Esophagus squamous epithelium (tissue), 5 donors: ENCODE measurements around the gene FBXL7. TPM values are rescaled to one million over a fixed set of nuclear protein-coding genes. Genes with fewer than 3 reads are reported as not detected.

Source experiments
- DNase-seq: peaks from one replicate; lab custom pipeline; 2025; lab: John Stamatoyannopoulos, UW
- H3K27ac ChIP-seq, 4 donors: fragments of 200-600 bp; sonication (generic); one replicate each; pipeline ENCODE4 v1.5.1; 2016 to 2019; ENCODE audit warnings: mild to moderate bottlenecking in 1 of 4
- H3K27me3 ChIP-seq, 4 donors: fragments of 200-600 bp; sonication (generic); 1 replicate in 3 of 4; 2 replicates in 1 of 4; pipeline versions ENCODE4 v1.5.1 to v1.6.0; 2017 to 2021; ENCODE audit warnings: antibody characterized with exemption in 1 of 4
- H3K36me3 ChIP-seq, 3 donors: fragments of 200-600 bp; sonication (generic); one replicate each; pipeline ENCODE4 v1.5.1; 2016 to 2019
- H3K4me1 ChIP-seq, 3 donors: fragments of 200-600 bp; sonication (generic); one replicate each; pipeline ENCODE4 v1.5.1; 2017 to 2019
- H3K4me3 ChIP-seq, 4 donors: fragments of 200-600 bp; sonication (generic); 1 replicate in 3 of 4; 2 replicates in 1 of 4; pipeline ENCODE4 v1.5.1; 2016 to 2019; ENCODE audit warnings: mild to moderate bottlenecking in 2 of 4, moderate library complexity in 1 of 4
- H3K9me3 ChIP-seq, 3 donors: fragments of 200-600 bp; sonication (generic); one replicate each; pipeline ENCODE4 v1.5.1; 2016 to 2019
- POLR2A ChIP-seq, 4 donors: fragments of 450-650 bp; IDR thresholded peaks; one replicate each; pipeline ENCODE4 v1.6.1; 2017; ENCODE audit warnings: antibody characterized with exemption in 4 of 4, mild to moderate bottlenecking in 4 of 4, moderate library complexity in 3 of 4
- WGBS, 2 donors: methylation state at CpG; one replicate each; pipeline ENCODE4 v1.1.5; 2018; 5-methylcytosine and 5-hydroxymethylcytosine counted together
- intact Hi-C: fragments of 100-400 bp; cut with DNase I; formaldehyde crosslinking; loops from one replicate; pipeline ENCODE4 v1.15.0; 2022
- total RNA-seq, 4 donors: library from RNA; depleted of rRNA; stranded (reverse); fragments of >200 nt; gene quantifications; one replicate each; pipeline ENCODE4 v1.1.0, GENCODE V29; 2016
- TF ChIP-seq, protein P1 (sequence below), 6 experiments: fragments of 450-650 bp in 4 of 6; fragments of 200-600 bp in 2 of 6; sonication (generic) in 2 of 6; IDR thresholded peaks; one replicate each; pipeline ENCODE4 v1.5.1; 2016 to 2019; ENCODE audit warnings: antibody characterized with exemption in 6 of 6, mild to moderate bottlenecking in 4 of 6, moderate library complexity in 4 of 6
- donor health status: DM: yes; HTN: yes; CAD: no.

The FBXL7 gene
- total RNA-seq, 4 donors from 2014 or later: 0.68 to 15.1 (median 2.8) TPM

DNA sequence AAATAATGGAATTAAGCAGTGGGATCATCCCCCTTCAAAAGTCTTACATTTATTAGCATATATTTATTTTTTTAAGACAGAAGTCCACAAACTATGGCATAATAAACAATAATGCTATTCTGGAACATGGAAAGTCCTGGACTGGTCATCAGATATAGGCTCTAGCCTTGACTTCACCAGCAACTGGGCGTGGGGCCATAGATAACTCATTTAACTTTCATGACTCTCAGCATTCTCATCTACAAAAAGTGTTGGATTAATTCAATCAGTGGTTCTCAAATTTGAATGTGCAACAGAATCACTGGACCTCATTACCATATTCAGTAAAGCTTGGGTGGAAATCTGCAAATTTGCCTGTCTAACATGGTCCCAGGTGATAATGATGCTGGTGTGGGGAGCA, 253.8 kb downstream of the FBXL7 start:
- no peaks in the 10 kb centered on the region for H3K9me3 ChIP-seq

DNA sequence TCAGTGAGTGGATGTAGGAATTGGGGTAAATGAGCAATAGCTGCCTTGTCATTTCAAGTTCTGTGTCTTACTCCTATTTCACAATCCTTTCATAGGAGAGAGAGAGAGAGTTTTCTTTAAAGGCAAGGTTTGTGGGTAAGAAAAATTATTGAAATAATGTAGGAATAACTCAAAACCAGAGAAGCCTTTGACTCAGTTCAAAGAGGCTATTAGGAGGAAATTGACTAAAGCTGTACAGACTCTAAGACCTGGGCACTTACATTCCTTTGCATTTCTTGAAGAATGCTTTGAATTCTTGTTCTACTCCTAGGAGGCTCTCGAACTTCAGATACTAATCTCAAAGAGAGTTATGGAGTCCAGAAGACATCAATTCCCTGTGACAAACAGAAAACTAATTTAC, 257.1 kb downstream of the FBXL7 start:
- Histone ChIP-seq H3K36me3 (no peaks in the 10 kb centered on the region), H3K9me3 (no peaks in the 10 kb centered on the region), H3K4me1 (no peaks in the 10 kb centered on the region), H3K27ac (no peak overlapping the region), H3K4me3 (no peak overlapping the region), H3K27me3 (no peaks in the 10 kb centered on the region)
- no peak for DNase-seq
- 61 to 69% methylated on average over 1 of the region's 1 CpG for WGBS, 2 donors
- TF ChIP-seq, protein P1, sequence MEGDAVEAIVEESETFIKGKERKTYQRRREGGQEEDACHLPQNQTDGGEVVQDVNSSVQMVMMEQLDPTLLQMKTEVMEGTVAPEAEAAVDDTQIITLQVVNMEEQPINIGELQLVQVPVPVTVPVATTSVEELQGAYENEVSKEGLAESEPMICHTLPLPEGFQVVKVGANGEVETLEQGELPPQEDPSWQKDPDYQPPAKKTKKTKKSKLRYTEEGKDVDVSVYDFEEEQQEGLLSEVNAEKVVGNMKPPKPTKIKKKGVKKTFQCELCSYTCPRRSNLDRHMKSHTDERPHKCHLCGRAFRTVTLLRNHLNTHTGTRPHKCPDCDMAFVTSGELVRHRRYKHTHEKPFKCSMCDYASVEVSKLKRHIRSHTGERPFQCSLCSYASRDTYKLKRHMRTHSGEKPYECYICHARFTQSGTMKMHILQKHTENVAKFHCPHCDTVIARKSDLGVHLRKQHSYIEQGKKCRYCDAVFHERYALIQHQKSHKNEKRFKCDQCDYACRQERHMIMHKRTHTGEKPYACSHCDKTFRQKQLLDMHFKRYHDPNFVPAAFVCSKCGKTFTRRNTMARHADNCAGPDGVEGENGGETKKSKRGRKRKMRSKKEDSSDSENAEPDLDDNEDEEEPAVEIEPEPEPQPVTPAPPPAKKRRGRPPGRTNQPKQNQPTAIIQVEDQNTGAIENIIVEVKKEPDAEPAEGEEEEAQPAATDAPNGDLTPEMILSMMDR (IDR thresholded peaks at IDR 0.05): no peak
- no peak for TF ChIP-seq POLR2A (IDR thresholded peaks at IDR 0.05)
- intact Hi-C loops: no loop called here

More for the DNA sequence above, 253.8 kb downstream of the FBXL7 start:
- TF ChIP-seq, protein P1 (IDR thresholded peaks at IDR 0.05): no peak
- no peak for TF ChIP-seq POLR2A (IDR thresholded peaks at IDR 0.05)
- H3K4me1 ChIP-seq: no peaks in the 10 kb centered on the region
- intact Hi-C loops: no loop called here
- no peak overlapping the region for H3K27ac ChIP-seq
- no peak overlapping the region for H3K4me3 ChIP-seq
- no peaks in the 10 kb centered on the region for H3K36me3 ChIP-seq
- H3K27me3 ChIP-seq: no peaks in the 10 kb centered on the region
- 67 to 92% methylated on average over 1 of the region's 1 CpG for WGBS, 2 donors
- DNase-seq: no peak

DNA sequence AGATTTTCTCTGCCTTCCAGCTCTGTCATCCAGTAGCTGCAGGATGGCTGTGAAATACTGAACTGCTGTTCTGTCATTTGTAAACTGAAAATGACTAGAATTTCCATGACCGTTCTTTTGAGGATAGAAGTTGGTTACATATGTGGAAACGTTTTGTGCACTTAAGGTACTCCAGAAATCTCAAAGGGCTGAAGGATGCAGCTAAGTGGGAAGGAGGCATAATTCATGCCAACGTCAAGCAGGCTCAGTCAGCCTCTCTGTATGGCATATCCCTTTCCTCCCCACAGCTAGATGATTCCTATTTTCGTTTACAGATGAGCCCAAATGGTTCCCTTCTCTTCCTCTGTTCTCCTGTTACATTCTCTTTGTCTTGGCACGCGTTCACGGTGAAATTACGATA, 257.6 kb downstream of the FBXL7 start:
- 77 to 80% methylated on average over 8 of the region's 8 CpGs for WGBS, 2 donors
- TF ChIP-seq POLR2A (IDR thresholded peaks at IDR 0.05): no peak
- TF ChIP-seq, protein P1 (IDR thresholded peaks at IDR 0.05): no peak
- H3K27ac ChIP-seq: no peak overlapping the region
- H3K4me1 ChIP-seq: no peaks in the 10 kb centered on the region
- no peak for DNase-seq
- H3K4me3 ChIP-seq: no peak overlapping the region
- H3K27me3 ChIP-seq: no peaks in the 10 kb centered on the region
- H3K9me3 ChIP-seq: no peaks in the 10 kb centered on the region
- no peaks in the 10 kb centered on the region for H3K36me3 ChIP-seq
- intact Hi-C loops: no loop called here

DNA sequence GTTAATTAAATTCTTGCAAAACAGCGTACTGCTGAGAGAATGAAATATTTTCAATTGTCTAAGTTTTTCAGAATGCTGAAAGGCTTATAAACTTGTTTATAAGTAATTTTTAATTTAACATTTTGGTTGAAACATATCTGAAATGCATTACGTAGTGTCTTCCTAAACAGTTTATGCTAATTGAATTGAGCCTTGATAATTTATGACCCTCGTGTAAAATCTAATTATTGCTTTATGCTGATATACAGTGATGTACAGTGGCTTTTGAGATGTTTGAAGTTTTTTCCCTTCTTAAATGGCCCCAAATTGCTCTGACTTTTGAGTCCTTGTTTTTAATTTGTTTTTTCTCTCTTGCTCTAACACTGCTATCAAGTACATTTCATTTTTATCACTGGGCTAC, 262.7 kb downstream of the FBXL7 start:
- no peak overlapping the region for H3K4me3 ChIP-seq
- TF ChIP-seq POLR2A (IDR thresholded peaks at IDR 0.05): no peak
- TF ChIP-seq, protein P1 (IDR thresholded peaks at IDR 0.05): no peak
- no peaks in the 10 kb centered on the region for H3K27me3 ChIP-seq
- no peaks in the 10 kb centered on the region for H3K9me3 ChIP-seq
- no peak overlapping the region for H3K27ac ChIP-seq
- intact Hi-C loops: no loop called here
- 66 to 85% methylated on average over 3 of the region's 3 CpGs for WGBS, 2 donors
- H3K36me3 ChIP-seq: no peaks in the 10 kb centered on the region
- H3K4me1 ChIP-seq: no peaks in the 10 kb centered on the region
- no peak for DNase-seq

- TF ChIP-seq, protein P1 (IDR thresholded peaks at IDR 0.05): no peak
- TF ChIP-seq POLR2A (IDR thresholded peaks at IDR 0.05): no peak
- intact Hi-C loops: no loop called here
- no peak for DNase-seq
Observed at GRCh38 chr5:15763754-15764153, 263.8 kb downstream of the FBXL7 start.

More at GRCh38 chr5:15763754-15764153, 263.8 kb downstream of the FBXL7 start:
- H3K27me3 ChIP-seq: no peaks in the 10 kb centered on the region
- H3K36me3 ChIP-seq: no peaks in the 10 kb centered on the region
- H3K4me1 ChIP-seq: no peaks in the 10 kb centered on the region
- no peaks in the 10 kb centered on the region for H3K9me3 ChIP-seq
- H3K27ac ChIP-seq: no peak overlapping the region
- no peak overlapping the region for H3K4me3 ChIP-seq
